Loucy (cell line): ENCODE results near the gene CCDC187.

Experiments used
- CTCF ChIP-seq: fragments of 200-600 bp; sonication (generic); conservative IDR thresholded peaks from 2 replicates; pipeline ENCODE4 v1.5.1; 2014; ENCODE audit warnings: mild to moderate bottlenecking, antibody characterized with exemption, low read length
- EZH2phosphoT487 ChIP-seq: fragments of 200-600 bp; IDR thresholded peaks from 2 replicates; pipeline ENCODE4 v1.6.1; 2018; ENCODE audit warnings: antibody characterized with exemption, mild to moderate bottlenecking, moderate library complexity, borderline replicate concordance

GRCh38 chr9:136225748-136226679, 77.9 kb downstream of the CCDC187 start:
- TF ChIP-seq CTCF: peak; percentile 89
- TF ChIP-seq EZH2phosphoT487: no peak
